SK-N-MC (cell line): ENCODE results near the gene ZNF831.

Experiments used
- DNase-seq: peaks from one replicate; pipeline ENCODE4 v3.0.0-alpha.2; 2011; ENCODE audit warnings: low read depth, low spot score
- H3K27ac ChIP-seq: fragments of 200-600 bp; sonication (generic); 2 replicates; pipeline ENCODE4 v1.5.1; 2016; ENCODE audit warnings: mixed run types
- H3K36me3 ChIP-seq: fragments of 200-600 bp; sonication (generic); 2 replicates; pipeline ENCODE4 v1.6.1; 2017; ENCODE audit warnings: antibody characterized with exemption, low read length, mixed read lengths; ENCODE audit not compliant: insufficient read depth
- H3K4me3 ChIP-seq: fragments of 200-600 bp; sonication (generic); 2 replicates; pipeline ENCODE4 v1.5.1; 2016
- H3K9ac ChIP-seq: fragments of 200-600 bp; sonication (generic); 2 replicates; pipeline ENCODE4 v1.8.0; 2017; ENCODE audit warnings: mixed run types, mixed read lengths; ENCODE audit not compliant: insufficient read length
- H3K9me3 ChIP-seq: fragments of 200-600 bp; sonication (generic); 2 replicates; pipeline ENCODE4 v1.6.1; 2017; ENCODE audit warnings: low read depth, mild to moderate bottlenecking, antibody characterized with exemption, low read length, moderate library complexity, mixed read lengths
- EZH2 ChIP-seq: fragments of 200-600 bp; sonication (generic); IDR thresholded peaks from one replicate; pipeline ENCODE4 v1.6.1; 2017; ENCODE audit warnings: antibody characterized with exemption
- FOXP2 ChIP-seq: optimal IDR thresholded peaks from 2 replicates; pipeline ENCODE3; 2011; ENCODE audit warnings: mild to moderate bottlenecking, moderate library complexity; ENCODE audit not compliant: insufficient read depth; ENCODE audit errors: extremely low read length, control extremely low read depth
- POLR2AphosphoS5 ChIP-seq: IDR thresholded peaks from 2 replicates; pipeline ENCODE4 v1.6.1; 2012; ENCODE audit warnings: mild to moderate bottlenecking, low read depth, low read length, borderline replicate concordance

Gene ZNF831

GRCh38 chr20:59137532-59137931 is 26.1 kb upstream of the ZNF831 start:
- Histone ChIP-seq H3K9me3 (no peaks in the 10 kb centered on the region), H3K36me3 (no peaks in the 10 kb centered on the region), H3K9ac (no peak overlapping the region), H3K27ac (no peak overlapping the region), H3K4me3 (no peak overlapping the region)
- no peak for DNase-seq
- TF ChIP-seq POLR2AphosphoS5: no peak
- TF ChIP-seq EZH2: no peak
- TF ChIP-seq FOXP2: no peak

- TF ChIP-seq POLR2AphosphoS5 (no peak), EZH2 (no peak), FOXP2 (no peak)
- Histone ChIP-seq H3K36me3 (no peaks in the 10 kb centered on the region), H3K4me3 (no peak overlapping the region), H3K9ac (no peak overlapping the region), H3K27ac (no peak overlapping the region), H3K9me3 (no peaks in the 10 kb centered on the region)
- DNase-seq: no peak
Measured at GRCh38 chr20:59138114-59138748, 25.4 kb upstream of the ZNF831 start.

- no peaks in the 10 kb centered on the region for H3K9me3 ChIP-seq
- H3K4me3 ChIP-seq: no peak overlapping the region
- H3K9ac ChIP-seq: no peak overlapping the region
- TF ChIP-seq EZH2: no peak
- no peak for TF ChIP-seq FOXP2
- no peak for TF ChIP-seq POLR2AphosphoS5
- no peaks in the 10 kb centered on the region for H3K36me3 ChIP-seq
- H3K27ac ChIP-seq: no peak overlapping the region
- DNase-seq: no peak
Measured at GRCh38 chr20:59139998-59140397, 23.6 kb upstream of the ZNF831 start.

GRCh38 chr20:59141818-59142581 is 21.6 kb upstream of the ZNF831 start:
- Histone ChIP-seq H3K36me3 (no peaks in the 10 kb centered on the region), H3K9me3 (no peaks in the 10 kb centered on the region), H3K4me3 (no peak overlapping the region), H3K9ac (no peak overlapping the region), H3K27ac (no peak overlapping the region)
- no peak for TF ChIP-seq EZH2
- no peak for TF ChIP-seq FOXP2
- TF ChIP-seq POLR2AphosphoS5: no peak
- no peak for DNase-seq

GRCh38 chr20:59143326-59143725 is 20.3 kb upstream of the ZNF831 start:
- Histone ChIP-seq H3K4me3 (no peak overlapping the region), H3K9ac (no peak overlapping the region), H3K27ac (no peak overlapping the region), H3K9me3 (no peaks in the 10 kb centered on the region), H3K36me3 (no peaks in the 10 kb centered on the region)
- no peak for TF ChIP-seq FOXP2
- TF ChIP-seq EZH2: no peak
- no peak for TF ChIP-seq POLR2AphosphoS5
- no peak for DNase-seq

- no peak overlapping the region for H3K27ac ChIP-seq
- H3K9ac ChIP-seq: no peak overlapping the region
- no peaks in the 10 kb centered on the region for H3K36me3 ChIP-seq
- no peak overlapping the region for H3K4me3 ChIP-seq
- no peaks in the 10 kb centered on the region for H3K9me3 ChIP-seq
- TF ChIP-seq FOXP2: no peak
- no peak for TF ChIP-seq EZH2
- no peak for TF ChIP-seq POLR2AphosphoS5
- no peak for DNase-seq
Measured at GRCh38 chr20:59144179-59144830, 19.3 kb upstream of the ZNF831 start.

- H3K9me3 ChIP-seq: no peaks in the 10 kb centered on the region
- H3K4me3 ChIP-seq: no peak overlapping the region
- no peak for DNase-seq
- no peak overlapping the region for H3K27ac ChIP-seq
- no peaks in the 10 kb centered on the region for H3K36me3 ChIP-seq
- TF ChIP-seq EZH2 (no peak), FOXP2 (no peak), POLR2AphosphoS5 (no peak)
- H3K9ac ChIP-seq: no peak overlapping the region
Measured at GRCh38 chr20:59144831-59145196, 18.8 kb upstream of the ZNF831 start.

- Histone ChIP-seq H3K9me3 (no peaks in the 10 kb centered on the region), H3K4me3 (no peak overlapping the region), H3K27ac (no peak overlapping the region), H3K9ac (no peak overlapping the region), H3K36me3 (no peaks in the 10 kb centered on the region)
- no peak for TF ChIP-seq FOXP2
- TF ChIP-seq EZH2: no peak
- TF ChIP-seq POLR2AphosphoS5: no peak
- DNase-seq: no peak
Measured at GRCh38 chr20:59145247-59145923, 18.2 kb upstream of the ZNF831 start.

GRCh38 chr20:59145924-59146779 is 17.5 kb upstream of the ZNF831 start:
- no peak for DNase-seq
- H3K9me3 ChIP-seq: no peaks in the 10 kb centered on the region
- no peak overlapping the region for H3K27ac ChIP-seq
- TF ChIP-seq POLR2AphosphoS5: no peak
- no peak for TF ChIP-seq FOXP2
- TF ChIP-seq EZH2: no peak
- no peak overlapping the region for H3K9ac ChIP-seq
- no peaks in the 10 kb centered on the region for H3K36me3 ChIP-seq
- no peak overlapping the region for H3K4me3 ChIP-seq
